GM12801 (cell line): ENCODE data around the gene SH3GLB1.

Experiments used
- TF ChIP-seq, protein P1 (sequence below): IDR thresholded peaks from one replicate; pipeline ENCODE4 v1.5.1; 2011; ENCODE audit warnings: control low read depth; ENCODE audit not compliant: insufficient read length; ENCODE audit errors: extremely low read depth

Gene SH3GLB1

DNA sequence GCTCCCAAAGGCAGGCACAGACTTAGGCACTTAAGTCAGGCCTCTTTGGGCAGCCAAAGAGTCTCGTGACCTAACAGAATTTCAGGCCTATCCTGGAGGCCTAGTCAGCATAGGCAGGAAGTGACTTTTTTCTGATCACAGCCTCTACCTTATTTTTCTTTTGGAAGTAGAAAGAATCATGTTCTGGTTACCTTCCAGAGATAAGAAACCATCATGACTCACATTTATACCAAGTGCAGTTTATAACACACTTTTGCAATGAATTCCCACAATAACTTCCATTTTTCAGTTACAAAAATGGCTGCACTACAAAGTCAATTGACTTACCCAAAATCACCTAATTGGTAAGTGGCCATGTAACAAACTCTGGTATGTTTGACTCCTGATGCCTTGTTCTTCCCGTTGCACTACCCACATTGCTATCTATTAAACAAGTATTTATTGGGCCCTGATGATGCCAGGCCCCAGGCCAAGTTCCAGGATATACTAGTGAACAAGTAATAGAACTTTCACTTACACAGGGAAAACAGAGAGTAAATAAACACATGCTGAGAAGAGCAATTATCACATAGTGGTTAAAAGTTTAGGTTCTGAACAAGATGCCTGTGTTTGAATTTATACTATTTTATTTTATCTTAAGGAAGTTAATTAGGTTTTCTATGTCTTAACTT lies 74.3 kb downstream of the SH3GLB1 start:
- TF ChIP-seq, protein P1, sequence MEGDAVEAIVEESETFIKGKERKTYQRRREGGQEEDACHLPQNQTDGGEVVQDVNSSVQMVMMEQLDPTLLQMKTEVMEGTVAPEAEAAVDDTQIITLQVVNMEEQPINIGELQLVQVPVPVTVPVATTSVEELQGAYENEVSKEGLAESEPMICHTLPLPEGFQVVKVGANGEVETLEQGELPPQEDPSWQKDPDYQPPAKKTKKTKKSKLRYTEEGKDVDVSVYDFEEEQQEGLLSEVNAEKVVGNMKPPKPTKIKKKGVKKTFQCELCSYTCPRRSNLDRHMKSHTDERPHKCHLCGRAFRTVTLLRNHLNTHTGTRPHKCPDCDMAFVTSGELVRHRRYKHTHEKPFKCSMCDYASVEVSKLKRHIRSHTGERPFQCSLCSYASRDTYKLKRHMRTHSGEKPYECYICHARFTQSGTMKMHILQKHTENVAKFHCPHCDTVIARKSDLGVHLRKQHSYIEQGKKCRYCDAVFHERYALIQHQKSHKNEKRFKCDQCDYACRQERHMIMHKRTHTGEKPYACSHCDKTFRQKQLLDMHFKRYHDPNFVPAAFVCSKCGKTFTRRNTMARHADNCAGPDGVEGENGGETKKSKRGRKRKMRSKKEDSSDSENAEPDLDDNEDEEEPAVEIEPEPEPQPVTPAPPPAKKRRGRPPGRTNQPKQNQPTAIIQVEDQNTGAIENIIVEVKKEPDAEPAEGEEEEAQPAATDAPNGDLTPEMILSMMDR = no peak

DNA sequence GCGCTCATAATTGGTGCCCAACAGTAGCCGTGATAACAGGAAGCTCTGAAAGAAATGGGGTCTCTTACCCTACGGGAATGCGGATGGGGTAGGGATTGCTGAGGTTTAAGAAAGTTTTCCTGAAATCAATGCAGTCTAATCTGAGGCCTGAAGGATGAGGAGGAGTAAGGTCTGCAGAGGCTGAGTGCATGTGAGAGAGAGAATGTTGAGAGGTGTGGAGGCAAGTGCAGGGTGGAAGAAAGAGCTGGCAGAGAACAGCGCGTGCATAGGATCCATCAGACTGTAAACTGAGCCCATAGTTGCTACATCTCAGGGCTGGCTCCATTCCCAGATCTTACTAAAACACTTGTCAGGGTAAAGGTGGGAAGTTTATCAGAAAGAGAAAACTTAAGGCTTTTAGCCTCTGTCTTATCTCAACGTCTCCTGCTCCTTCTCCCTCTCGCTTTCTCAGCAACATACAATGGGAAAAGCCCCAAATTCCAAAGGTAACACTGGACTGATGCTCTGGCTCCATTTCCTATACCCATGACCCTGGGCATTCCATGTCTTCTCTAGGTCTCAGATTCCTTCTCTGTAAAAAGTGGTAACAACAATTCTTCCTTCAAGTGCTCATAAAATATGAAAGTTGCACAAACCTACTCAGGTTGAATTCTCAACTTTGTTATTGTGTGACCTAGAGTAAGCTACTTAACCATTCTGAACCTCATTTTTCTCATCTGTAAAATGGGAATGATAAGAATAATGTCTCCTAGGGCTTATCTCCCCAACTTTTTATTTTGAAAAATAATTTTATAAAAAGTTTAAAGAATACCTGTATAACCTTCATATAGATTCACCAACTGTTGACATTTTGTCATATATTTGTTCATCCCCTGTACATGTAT lies 75.2 kb downstream of the SH3GLB1 start:
- TF ChIP-seq, protein P1 = no peak

DNA sequence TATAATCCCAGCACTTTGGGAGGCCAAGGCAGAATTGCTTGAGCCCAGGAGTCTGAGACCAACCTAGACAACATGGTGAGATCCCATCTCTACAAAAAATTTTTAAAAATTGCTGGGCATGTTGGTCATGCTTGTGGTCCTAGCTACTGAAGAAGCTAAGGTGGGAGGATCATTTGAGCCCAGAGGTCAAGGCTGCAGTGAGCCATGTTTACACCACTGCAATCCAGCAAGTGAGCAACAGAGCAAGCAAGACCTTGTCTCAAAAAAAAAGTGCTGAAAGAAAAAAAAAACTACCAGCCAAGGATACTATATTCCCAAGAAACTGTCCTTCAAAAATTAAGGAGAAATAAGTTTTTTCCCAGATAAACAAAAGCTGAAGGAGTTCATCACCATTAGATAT lies 78.1 kb downstream of the SH3GLB1 start:
- TF ChIP-seq, protein P1 = no peak

DNA sequence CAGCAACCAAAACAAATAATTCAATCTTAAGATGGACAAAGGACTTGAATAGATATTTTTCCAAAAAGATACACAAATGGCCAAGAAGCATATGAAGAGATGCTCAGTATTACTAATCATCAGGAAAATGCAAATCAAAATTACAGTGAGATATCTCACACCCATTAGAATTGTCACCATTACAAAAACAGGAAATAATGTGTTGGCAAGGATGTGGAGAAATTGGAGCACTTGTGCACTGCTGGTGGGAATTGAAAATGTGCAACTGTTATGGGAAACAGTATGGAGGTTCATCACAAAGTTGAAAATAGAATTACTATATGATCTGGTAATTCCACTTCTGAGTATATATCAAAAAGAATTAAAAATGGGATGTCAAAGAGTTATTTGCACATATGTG lies 83.2 kb downstream of the SH3GLB1 start:
- TF ChIP-seq, protein P1 = no peak

DNA sequence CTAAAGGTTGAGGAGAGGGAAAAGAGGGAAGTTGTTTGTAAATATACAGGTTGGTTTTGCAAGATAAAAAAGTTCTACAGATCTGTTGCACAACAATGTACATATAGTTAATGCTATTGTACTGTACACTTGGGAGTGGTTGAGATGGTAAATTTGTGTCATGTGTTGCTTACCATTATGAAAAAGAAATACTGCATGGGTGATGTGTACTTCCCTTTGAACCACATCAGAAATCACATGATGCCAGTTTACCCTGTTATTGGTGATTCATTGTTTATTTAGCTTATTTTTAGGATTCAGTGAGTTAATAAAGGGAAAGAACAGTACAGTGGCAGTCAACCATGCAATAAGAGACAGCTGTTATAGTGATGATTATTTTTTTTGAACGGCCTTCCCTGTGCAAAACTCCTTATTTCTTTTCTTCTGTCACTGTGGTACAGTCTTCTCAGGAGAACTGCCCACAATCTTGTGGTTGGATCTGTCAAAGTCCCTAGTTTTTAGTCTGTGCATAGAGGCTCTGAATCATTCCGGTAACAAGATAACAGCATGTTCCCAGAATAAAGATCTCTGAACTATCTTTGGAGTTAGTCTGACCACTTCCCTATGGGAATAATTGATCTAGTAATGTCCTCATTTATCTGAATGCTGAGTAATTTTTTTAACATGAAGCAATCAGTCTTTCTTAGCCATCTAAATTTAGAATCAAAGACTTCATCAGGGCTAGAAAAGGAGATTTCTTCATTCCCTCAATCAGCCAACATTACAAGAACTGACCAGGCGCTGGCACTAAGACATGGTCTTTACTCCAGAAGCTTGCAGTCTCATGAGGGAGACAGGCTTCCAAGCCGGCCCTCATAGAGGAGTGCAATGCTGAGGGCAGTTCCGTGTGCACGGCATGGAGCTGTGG lies 84.2 kb downstream of the SH3GLB1 start:
- TF ChIP-seq, protein P1 = no peak

DNA sequence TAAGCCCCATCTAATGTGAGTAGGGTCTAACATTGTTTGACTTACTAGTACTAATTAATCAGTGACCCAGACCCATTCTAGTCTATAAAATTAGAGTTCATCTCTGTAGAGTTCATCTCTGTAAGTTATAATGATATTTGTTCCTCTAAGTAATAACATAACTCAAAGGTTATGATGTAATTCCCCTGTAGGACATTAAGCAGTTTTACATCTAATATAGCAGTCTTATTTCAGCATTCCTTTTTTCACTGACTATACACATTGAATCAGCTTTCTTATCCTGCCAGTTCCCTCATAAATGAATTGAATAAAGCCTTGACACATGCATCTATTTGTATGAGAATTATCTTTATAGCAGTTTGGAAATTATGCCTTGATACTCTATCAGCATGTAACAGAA lies 90.9 kb downstream of the SH3GLB1 start:
- TF ChIP-seq, protein P1 = no peak
